Karpas-422 (cell line): ENCODE results near the gene SOSTDC1. TPM values are rescaled to one million over a fixed set of nuclear protein-coding genes. Genes with fewer than 3 reads are reported as not detected.
"Not testable (repeated sequence)": the region's sequence is repeated elsewhere in the genome, so short reads cannot be mapped to it uniquely, and the experiment has no call there.

Experiments
- DNase-seq: peaks from one replicate; pipeline ENCODE4 v3.0.0-alpha.2; 2015
- H2AFZ ChIP-seq: fragments of 200-600 bp; sonication (generic); 2 replicates; pipeline ENCODE4 v1.6.1; 2014; ENCODE audit warnings: antibody characterized with exemption, low read length, mixed read lengths
- H3K27ac ChIP-seq: fragments of 200-600 bp; sonication (generic); 2 replicates; pipeline ENCODE4 v1.5.1; 2014; ENCODE audit warnings: mild to moderate bottlenecking, low read length, moderate library complexity
- H3K27me3 ChIP-seq: fragments of 200-600 bp; sonication (generic); 2 replicates; pipeline ENCODE4 v1.6.1; 2014; ENCODE audit warnings: low read length, mixed read lengths
- H3K36me3 ChIP-seq: fragments of 200-600 bp; sonication (generic); 2 replicates; pipeline ENCODE4 v1.6.1; 2014; ENCODE audit warnings: low read length, mixed read lengths; ENCODE audit not compliant: insufficient read depth
- H3K4me1 ChIP-seq: fragments of 200-600 bp; sonication (generic); 2 replicates; pipeline ENCODE4 v1.6.1; 2014; ENCODE audit warnings: mild to moderate bottlenecking, low read length, mixed read lengths
- H3K4me2 ChIP-seq: fragments of 200-600 bp; sonication (generic); 2 replicates; pipeline ENCODE4 v1.6.1; 2014; ENCODE audit warnings: low read length, low read depth, mild to moderate bottlenecking; ENCODE audit not compliant: poor library complexity, severe bottlenecking
- H3K4me3 ChIP-seq: fragments of 200-600 bp; sonication (generic); 2 replicates; pipeline ENCODE4 v1.5.1; 2014; ENCODE audit warnings: mild to moderate bottlenecking, antibody characterized with exemption, low read length, mixed read lengths
- H3K79me2 ChIP-seq: fragments of 200-600 bp; sonication (generic); 2 replicates; pipeline ENCODE4 v1.6.1; 2014; ENCODE audit warnings: mild to moderate bottlenecking, low read length, mixed read lengths
- H3K9ac ChIP-seq: fragments of 200-600 bp; sonication (generic); 2 replicates; pipeline ENCODE4 v1.6.0; 2014; ENCODE audit warnings: low read length
- H3K9me2 ChIP-seq: fragments of 200-600 bp; sonication (generic), shearing (Covaris generic); replicated peaks from 2 replicates; pipeline ENCODE4 v1.6.0; 2014; ENCODE audit warnings: mild to moderate bottlenecking, low read length, moderate library complexity; ENCODE audit not compliant: insufficient read depth
- H3K9me3 ChIP-seq: fragments of 300-700, 200-600 bp; sonication (generic); 2 replicates; pipeline ENCODE4 v1.6.1; 2014; ENCODE audit warnings: low read length, mixed read lengths
- H4K20me1 ChIP-seq: fragments of 200-600 bp; sonication (generic); 2 replicates; pipeline ENCODE4 v1.6.1; 2014; ENCODE audit warnings: mild to moderate bottlenecking, antibody characterized with exemption, low read length, low read depth; ENCODE audit not compliant: insufficient read depth
- total RNA-seq: library from RNA; depleted of rRNA; stranded (reverse); fragments of >200 nt; shearing (Covaris generic); gene quantifications from 2 replicates; pipeline ENCODE4 v1.2.3, GENCODE V29; 2014; ENCODE audit warnings: low replicate concordance

Gene SOSTDC1
- total RNA-seq, 1 experiment from 2014 or later, result not detected

DNA sequence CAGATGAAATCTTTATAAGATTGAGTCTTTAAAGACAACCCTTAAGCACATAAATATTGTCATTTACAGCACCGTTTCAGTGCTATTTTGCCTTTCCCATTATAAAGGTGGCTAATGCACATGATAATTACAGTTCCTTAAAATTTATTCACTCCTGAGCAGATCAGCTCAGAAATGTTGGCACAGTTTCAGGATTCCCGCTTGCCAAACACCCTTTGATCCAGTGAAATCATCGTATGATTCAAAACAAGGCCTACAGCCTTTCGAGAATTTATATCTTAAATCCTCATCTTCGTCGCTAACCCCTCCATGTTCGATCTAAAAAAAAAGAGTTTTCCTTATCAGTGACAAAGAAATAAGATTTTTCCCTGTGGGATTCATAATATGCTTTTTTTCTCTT, 14.1 kb upstream of the SOSTDC1 start:
- DNase-seq, result no peak
- Histone ChIP-seq H3K27ac (no peak overlapping the region), H3K4me1 (no peaks in the 10 kb centered on the region), H3K9me2 (no peaks in the 10 kb centered on the region), H4K20me1 (no peaks in the 10 kb centered on the region), H3K36me3 (no peaks in the 10 kb centered on the region), H3K27me3 (no peaks in the 10 kb centered on the region; the same call in 1 of the 2 replicates), H2AFZ (no peak overlapping the region), H3K79me2 (no peaks in the 10 kb centered on the region), H3K4me2 (no peak overlapping the region), H3K4me3 (no peak overlapping the region), H3K9me3 (no peaks in the 10 kb centered on the region), H3K9ac (no peak overlapping the region)

GRCh38 chr7:16479161-16479560, 13.6 kb upstream of the SOSTDC1 start:
- Histone ChIP-seq H3K4me3 (no peak overlapping the region), H3K9me2 (no peaks in the 10 kb centered on the region), H3K36me3 (no peaks in the 10 kb centered on the region), H3K27ac (no peak overlapping the region), H3K27me3 (no peaks in the 10 kb centered on the region; the same call in 1 of the 2 replicates), H3K4me1 (no peaks in the 10 kb centered on the region), H3K9me3 (no peaks in the 10 kb centered on the region), H4K20me1 (no peaks in the 10 kb centered on the region), H3K4me2 (no peak overlapping the region), H3K9ac (no peak overlapping the region), H2AFZ (no peak overlapping the region), H3K79me2 (no peaks in the 10 kb centered on the region)
- no peak for DNase-seq

DNA sequence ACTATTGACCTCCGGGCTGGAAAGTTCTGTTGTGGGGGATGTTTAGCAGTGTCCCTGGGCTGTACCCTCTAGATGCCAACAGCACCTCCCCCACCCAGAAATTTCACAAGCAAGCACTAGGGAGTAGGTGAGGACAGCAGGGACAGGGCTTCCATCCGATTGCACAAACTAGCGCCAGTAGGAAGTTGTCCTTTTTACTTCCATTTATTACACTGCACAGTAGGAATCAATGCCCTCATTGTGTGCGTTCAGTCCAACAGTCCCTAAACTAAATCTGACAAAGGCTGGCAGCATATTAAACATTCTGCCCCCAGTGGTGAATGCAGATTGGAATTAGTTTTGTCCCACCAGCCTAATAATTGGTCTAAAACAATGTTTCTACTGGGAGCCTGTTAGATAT, 6.4 kb upstream of the SOSTDC1 start:
- Histone ChIP-seq H3K4me2 (no peak overlapping the region), H3K4me1 (no peaks in the 10 kb centered on the region), H4K20me1 (no peaks in the 10 kb centered on the region), H3K9me3 (no peaks in the 10 kb centered on the region), H3K9me2 (no peaks in the 10 kb centered on the region), H3K27me3 (no peaks in the 10 kb centered on the region), H3K79me2 (no peaks in the 10 kb centered on the region), H2AFZ (no peak overlapping the region), H3K9ac (no peak overlapping the region), H3K4me3 (no peak overlapping the region), H3K36me3 (no peaks in the 10 kb centered on the region), H3K27ac (no peak overlapping the region)
- no peak for DNase-seq

GRCh38 chr7:16463949-16464715, 1.4 kb downstream of the SOSTDC1 start:
- H3K36me3 ChIP-seq, result no peaks in the 10 kb centered on the region
- no peak overlapping the region for H3K4me3 ChIP-seq
- H2AFZ ChIP-seq, result no peak overlapping the region
- H4K20me1 ChIP-seq, result no peaks in the 10 kb centered on the region
- no peak for DNase-seq
- no peaks in the 10 kb centered on the region for H3K79me2 ChIP-seq
- H3K27ac ChIP-seq, result no peak overlapping the region
- no peak overlapping the region for H3K4me2 ChIP-seq
- H3K4me1 ChIP-seq, result no peaks in the 10 kb centered on the region
- no peaks in the 10 kb centered on the region for H3K9me3 ChIP-seq
- H3K27me3 ChIP-seq, result 0 out of 2 replicates have a peak, but pooled peaks cover 4% of the 10 kb centered on the region
- H3K9ac ChIP-seq, result no peak overlapping the region
- H3K9me2 ChIP-seq, result no peaks in the 10 kb centered on the region

- H3K9ac ChIP-seq, result no peak overlapping the region
- no peaks in the 10 kb centered on the region for H3K4me1 ChIP-seq
- no peak overlapping the region for H3K4me2 ChIP-seq
- no peaks in the 10 kb centered on the region for H3K79me2 ChIP-seq
- H3K27me3 ChIP-seq, result 0 out of 2 replicates have a peak, but pooled peaks cover 4% of the 10 kb centered on the region
- H4K20me1 ChIP-seq, result no peaks in the 10 kb centered on the region
- no peaks in the 10 kb centered on the region for H3K9me3 ChIP-seq
- H3K9me2 ChIP-seq, result no peaks in the 10 kb centered on the region
- H3K36me3 ChIP-seq, result no peaks in the 10 kb centered on the region
- no peak overlapping the region for H3K27ac ChIP-seq
- no peak overlapping the region for H2AFZ ChIP-seq
- DNase-seq, result no peak
- H3K4me3 ChIP-seq, result no peak overlapping the region
Measured at GRCh38 chr7:16463520-16463919, 2.0 kb downstream of the SOSTDC1 start.

DNA sequence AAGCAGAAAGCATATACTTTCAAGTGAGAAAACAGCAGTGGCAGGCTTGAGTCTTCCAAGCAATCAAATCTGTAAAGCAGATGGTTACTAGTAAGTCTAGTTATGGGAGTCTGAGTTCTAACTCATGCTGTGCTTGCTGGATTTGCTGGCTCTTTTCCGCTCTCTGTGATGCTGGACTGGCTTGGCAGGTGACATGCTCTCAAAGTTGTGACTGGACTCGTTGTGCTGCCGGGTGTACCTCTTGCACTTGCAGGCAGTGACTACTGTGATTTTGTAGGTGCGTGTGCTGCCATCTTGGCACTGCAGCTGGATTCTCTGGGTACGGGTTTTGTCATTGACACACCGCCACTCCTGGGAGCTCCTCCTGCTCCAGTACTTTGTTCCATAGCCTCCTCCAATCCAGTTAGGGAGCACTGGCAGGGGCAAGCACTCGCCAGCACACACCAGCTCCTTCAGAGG, 3.1 kb downstream of the SOSTDC1 start:
- Histone ChIP-seq H3K27ac (no peak overlapping the region), H3K4me3 (no peak overlapping the region), H3K4me2 (no peak overlapping the region), H3K9ac (no peak overlapping the region), H3K36me3 (no peaks in the 10 kb centered on the region), H3K9me3 (no peaks in the 10 kb centered on the region), H2AFZ (no peak overlapping the region), H3K9me2 (no peaks in the 10 kb centered on the region), H3K79me2 (no peaks in the 10 kb centered on the region), H4K20me1 (no peaks in the 10 kb centered on the region), H3K4me1 (no peaks in the 10 kb centered on the region), H3K27me3 (0 out of 2 replicates have a peak, but pooled peaks cover 4% of the 10 kb centered on the region)
- DNase-seq, result no peak

GRCh38 chr7:16460789-16461493, 4.6 kb downstream of the SOSTDC1 start:
- Histone ChIP-seq H3K9ac (no peak overlapping the region), H3K4me1 (no peaks in the 10 kb centered on the region), H3K27me3 (0 out of 2 replicates have a peak, but pooled peaks cover 4% of the 10 kb centered on the region), H3K36me3 (no peaks in the 10 kb centered on the region), H3K4me2 (no peak overlapping the region), H3K27ac (no peak overlapping the region), H3K9me3 (no peaks in the 10 kb centered on the region), H3K4me3 (no peak overlapping the region), H2AFZ (no peak overlapping the region), H3K9me2 (no peaks in the 10 kb centered on the region), H3K79me2 (no peaks in the 10 kb centered on the region), H4K20me1 (no peaks in the 10 kb centered on the region)
- DNase-seq, result no peak

GRCh38 chr7:16456303-16456702, 9.2 kb downstream of the SOSTDC1 start:
- not testable (repeated sequence) for H3K4me3 ChIP-seq, H3K9ac ChIP-seq, H3K79me2 ChIP-seq, H3K27ac ChIP-seq, H3K4me1 ChIP-seq, DNase-seq, H3K9me2 ChIP-seq, H3K27me3 ChIP-seq, H4K20me1 ChIP-seq, H3K9me3 ChIP-seq, H3K36me3 ChIP-seq, H2AFZ ChIP-seq, H3K4me2 ChIP-seq
